MM.1S (cell line): ENCODE results near the gene LANCL1.

ENCODE experiments used
- DNase-seq: peaks from one replicate; pipeline ENCODE4 v3.0.0-alpha.2; 2015
- H2AFZ ChIP-seq: fragments of 300-600 bp; sonication (generic); 2 replicates; pipeline ENCODE4 v1.6.0; 2016; ENCODE audit warnings: antibody characterized with exemption, low read length
- H3F3A ChIP-seq: fragments of 300-600 bp; sonication (generic); 2 replicates; pipeline ENCODE4 v1.6.1; 2016; ENCODE audit warnings: mild to moderate bottlenecking, antibody characterized with exemption, low read length, moderate library complexity, mixed read lengths; ENCODE audit not compliant: insufficient read depth
- H3K27ac ChIP-seq: fragments of 300-600 bp; sonication (generic); 2 replicates; pipeline ENCODE4 v1.5.1; 2016; ENCODE audit warnings: mild to moderate bottlenecking, low read length
- H3K27me3 ChIP-seq: fragments of 300-600 bp; sonication (generic); replicated peaks from 2 replicates; pipeline ENCODE4 v1.6.0; 2016; ENCODE audit warnings: low read length; ENCODE audit not compliant: insufficient read depth
- H3K36me3 ChIP-seq: fragments of 300-600 bp; sonication (generic); replicated peaks from 2 replicates; pipeline ENCODE4 v1.6.1; 2016; ENCODE audit warnings: mild to moderate bottlenecking, low read length, mixed read lengths; ENCODE audit not compliant: insufficient read depth
- H3K4me1 ChIP-seq: fragments of 300-600 bp; sonication (generic); 2 replicates; pipeline ENCODE4 v1.6.1; 2016; ENCODE audit warnings: low read length, mixed read lengths
- H3K4me2 ChIP-seq: fragments of 300-600 bp; sonication (generic); 2 replicates; pipeline ENCODE4 v1.6.0; 2016; ENCODE audit warnings: low read depth, low read length
- H3K4me3 ChIP-seq: fragments of 300-600 bp; sonication (generic); 2 replicates; pipeline ENCODE4 v1.5.1; 2016; ENCODE audit warnings: low read length, mixed read lengths
- H3K79me2 ChIP-seq: fragments of 300-600 bp; sonication (generic); 2 replicates; pipeline ENCODE4 v1.6.1; 2016; ENCODE audit warnings: mixed run types, low read length, mixed read lengths
- H3K9ac ChIP-seq: fragments of 300-600 bp; sonication (generic); 2 replicates; pipeline ENCODE4 v1.6.1; 2016; ENCODE audit warnings: low read length, mixed read lengths
- H3K9me2 ChIP-seq: fragments of 300-600 bp; sonication (generic); replicated peaks from 2 replicates; pipeline ENCODE4 v1.6.1; 2016; ENCODE audit warnings: mild to moderate bottlenecking, low read length, mixed read lengths; ENCODE audit not compliant: insufficient read depth
- H3K9me3 ChIP-seq: fragments of 300-600 bp; sonication (generic); replicated peaks from 2 replicates; pipeline ENCODE4 v1.6.1; 2016; ENCODE audit warnings: mild to moderate bottlenecking, low read length, mixed read lengths; ENCODE audit not compliant: insufficient read depth
- H4K20me1 ChIP-seq: fragments of 300-600 bp; sonication (generic); 2 replicates; pipeline ENCODE4 v1.6.1; 2016; ENCODE audit warnings: mild to moderate bottlenecking, low read length, moderate library complexity, mixed read lengths; ENCODE audit not compliant: insufficient read depth
- EZH2 ChIP-seq: fragments of 300-600 bp; sonication (generic); optimal IDR thresholded peaks from 2 replicates; pipeline ENCODE3; 2017; ENCODE audit warnings: low read depth, mild to moderate bottlenecking, antibody characterized with exemption, low read length, mixed read lengths
- EZH2phosphoT487 ChIP-seq: fragments of 300-600 bp; sonication (generic); IDR thresholded peaks from 2 replicates; pipeline ENCODE4 v1.6.1; 2018; ENCODE audit warnings: antibody characterized with exemption, low read length
- TF ChIP-seq, protein P1 (sequence below): fragments of 300-600 bp; sonication (generic); IDR thresholded peaks from 2 replicates; pipeline ENCODE4 v1.5.1; 2016; ENCODE audit warnings: antibody characterized with exemption, low read length, mixed read lengths

LANCL1 gene

DNA sequence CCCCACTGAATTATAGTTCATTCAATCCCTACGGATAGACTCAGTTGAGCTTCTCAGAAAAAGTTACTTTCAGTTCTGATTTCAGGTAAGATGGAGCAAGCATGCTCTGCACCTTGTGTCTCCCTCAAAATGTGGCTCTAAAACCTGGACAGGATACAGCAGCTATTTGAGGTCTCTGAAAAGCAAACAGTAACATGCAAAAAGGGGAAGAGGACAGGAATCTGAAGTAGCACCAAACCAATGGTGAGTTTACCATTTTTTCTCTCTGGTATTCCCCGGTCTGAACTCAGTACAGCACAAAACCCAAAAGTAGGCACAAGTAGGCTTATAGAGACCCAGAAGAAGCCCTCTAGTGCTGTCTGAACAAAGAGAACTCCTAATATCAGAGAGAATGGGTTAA lies 34.1 kb downstream of the LANCL1 start:
- Histone ChIP-seq H2AFZ (no peak overlapping the region), H3K36me3 (no peaks in the 10 kb centered on the region), H3K9me2 (no peaks in the 10 kb centered on the region), H3K4me3 (no peak overlapping the region), H3K79me2 (no peaks in the 10 kb centered on the region), H3K9me3 (no peaks in the 10 kb centered on the region), H3K27ac (peak overlapping the region; percentile 16; the same call in 1 of the 2 replicates), H3F3A (no peaks in the 10 kb centered on the region), H3K27me3 (no peaks in the 10 kb centered on the region), H3K4me1 (0 out of 2 replicates have a peak, but pooled peaks cover 8% of the 10 kb centered on the region), H3K9ac (no peak overlapping the region), H4K20me1 (no peaks in the 10 kb centered on the region), H3K4me2 (peak overlapping the region; percentile 16; the same call in 1 of the 2 replicates)
- TF ChIP-seq EZH2 (no peak), EZH2phosphoT487 (no peak)
- TF ChIP-seq, protein P1, sequence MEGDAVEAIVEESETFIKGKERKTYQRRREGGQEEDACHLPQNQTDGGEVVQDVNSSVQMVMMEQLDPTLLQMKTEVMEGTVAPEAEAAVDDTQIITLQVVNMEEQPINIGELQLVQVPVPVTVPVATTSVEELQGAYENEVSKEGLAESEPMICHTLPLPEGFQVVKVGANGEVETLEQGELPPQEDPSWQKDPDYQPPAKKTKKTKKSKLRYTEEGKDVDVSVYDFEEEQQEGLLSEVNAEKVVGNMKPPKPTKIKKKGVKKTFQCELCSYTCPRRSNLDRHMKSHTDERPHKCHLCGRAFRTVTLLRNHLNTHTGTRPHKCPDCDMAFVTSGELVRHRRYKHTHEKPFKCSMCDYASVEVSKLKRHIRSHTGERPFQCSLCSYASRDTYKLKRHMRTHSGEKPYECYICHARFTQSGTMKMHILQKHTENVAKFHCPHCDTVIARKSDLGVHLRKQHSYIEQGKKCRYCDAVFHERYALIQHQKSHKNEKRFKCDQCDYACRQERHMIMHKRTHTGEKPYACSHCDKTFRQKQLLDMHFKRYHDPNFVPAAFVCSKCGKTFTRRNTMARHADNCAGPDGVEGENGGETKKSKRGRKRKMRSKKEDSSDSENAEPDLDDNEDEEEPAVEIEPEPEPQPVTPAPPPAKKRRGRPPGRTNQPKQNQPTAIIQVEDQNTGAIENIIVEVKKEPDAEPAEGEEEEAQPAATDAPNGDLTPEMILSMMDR, result no peak
- no peak for DNase-seq

DNA sequence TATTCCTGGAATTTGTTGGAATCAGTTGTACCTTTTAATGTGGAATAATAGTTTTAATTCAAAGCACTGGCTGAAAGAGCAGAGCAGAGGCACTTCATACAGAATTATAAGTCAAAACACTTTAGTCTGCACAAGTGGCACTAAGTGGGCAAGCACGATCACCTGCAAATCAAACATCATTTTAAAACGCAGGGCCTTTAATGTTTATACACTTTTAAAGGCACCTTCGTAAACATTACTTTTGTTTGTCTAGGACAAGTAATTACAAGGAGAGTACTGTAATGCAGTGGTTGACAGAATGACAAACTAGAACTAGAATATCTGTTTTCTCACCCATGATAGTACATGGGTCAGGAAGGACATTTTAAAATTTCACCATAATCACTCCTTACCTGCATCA lies 36.4 kb downstream of the LANCL1 start:
- H3K4me2 ChIP-seq, result no peak overlapping the region
- no peak overlapping the region for H2AFZ ChIP-seq

DNA sequence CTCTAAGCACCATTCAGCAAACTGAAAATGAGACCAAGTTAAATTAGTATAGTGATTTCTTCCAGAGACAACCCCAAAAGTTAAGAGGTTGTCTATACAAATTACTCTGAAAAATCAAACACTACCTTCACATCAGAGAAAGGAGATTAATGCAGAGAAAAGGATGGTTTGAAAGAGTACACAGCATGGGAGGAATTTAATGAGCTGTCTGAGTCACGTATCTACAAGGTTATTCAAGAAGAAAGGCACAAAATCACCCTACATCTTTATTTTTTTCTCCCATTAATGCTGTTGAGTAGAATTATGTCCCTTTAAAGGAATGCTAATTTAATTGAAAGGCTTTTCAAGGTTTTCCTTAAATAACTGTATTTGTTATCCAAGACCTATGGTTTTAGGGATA lies 41.1 kb downstream of the LANCL1 start:
- H2AFZ ChIP-seq, result no peak overlapping the region
- H3K4me1 ChIP-seq, result no peaks in the 10 kb centered on the region; the same call in 1 of the 2 replicates
- no peak overlapping the region for H3K9ac ChIP-seq
- H3K27me3 ChIP-seq, result no peaks in the 10 kb centered on the region
- no peaks in the 10 kb centered on the region for H3K9me3 ChIP-seq
- no peak overlapping the region for H3K4me3 ChIP-seq
- H3K9me2 ChIP-seq, result no peaks in the 10 kb centered on the region
- no peak overlapping the region for H3K27ac ChIP-seq
- H3K4me2 ChIP-seq, result no peak overlapping the region
- no peaks in the 10 kb centered on the region for H3K79me2 ChIP-seq
- TF ChIP-seq EZH2, result no peak
- TF ChIP-seq, protein P1, result no peak
- no peaks in the 10 kb centered on the region for H4K20me1 ChIP-seq
- no peak for DNase-seq
- no peaks in the 10 kb centered on the region for H3F3A ChIP-seq
- H3K36me3 ChIP-seq, result no peaks in the 10 kb centered on the region; the same call in 1 of the 2 replicates

More for the DNA sequence above, 36.4 kb downstream of the LANCL1 start:
- no peaks in the 10 kb centered on the region for H3F3A ChIP-seq
- H3K9me3 ChIP-seq, result no peaks in the 10 kb centered on the region
- no peak overlapping the region for H3K9ac ChIP-seq
- H3K36me3 ChIP-seq, result no peaks in the 10 kb centered on the region; the same call in 1 of the 2 replicates
- TF ChIP-seq EZH2 (no peak), EZH2phosphoT487 (no peak)
- TF ChIP-seq, protein P1, result no peak
- no peaks in the 10 kb centered on the region for H3K9me2 ChIP-seq
- H3K27me3 ChIP-seq, result no peaks in the 10 kb centered on the region
- H3K4me1 ChIP-seq, result 0 out of 2 replicates have a peak, but pooled peaks cover 8% of the 10 kb centered on the region
- no peak for DNase-seq
- H4K20me1 ChIP-seq, result no peaks in the 10 kb centered on the region
- no peaks in the 10 kb centered on the region for H3K79me2 ChIP-seq
- H3K27ac ChIP-seq, result no peak overlapping the region
- H3K4me3 ChIP-seq, result no peak overlapping the region
